IMR-90 (cell line): Measurements from ENCODE around the gene CTNS. TPM values are rescaled to one million over a fixed set of nuclear protein-coding genes. Genes with fewer than 3 reads are reported as not detected.
A peak's percentile ranks its signal among the peaks of the same experiment; 100 is the strongest.

Experiments used
- ATAC-seq: fragments of 200-7000 bp; cut with Tn5 transposase; 2 replicates; pipeline ENCODE4 v1.9.1; 2020; ENCODE audit warnings: low read depth, mild to moderate bottlenecking, moderate library complexity
- BruUV-seq: library from RNA; stranded (reverse); fragments of 400-500 nt; replicated peaks from 2 replicates; lab custom pipeline; 2021; lab: Mats Ljungman, UMichigan
- CTCF ChIA-PET: fragments of 300-600 bp; formaldehyde crosslinking; extraction: SDS; loops from one replicate; lab custom pipeline; 2021; ENCODE audit warnings: antibody characterized with exemption; lab: Yijun Ruan, JAX
- POLR2A ChIA-PET: fragments of 300-600 bp; sonication (Branson Sonifier 250); formaldehyde crosslinking; loops from one replicate; lab custom pipeline; 2022; ENCODE audit warnings: antibody characterized with exemption; ENCODE audit not compliant: unreplicated experiment; lab: Charles Lee
- DNase-seq: peaks from one replicate; pipeline ENCODE4 v3.0.0; 2013
- H2AFZ ChIP-seq: replicated peaks from 2 replicates; pipeline ENCODE3; 2013; ENCODE audit warnings: low read length, mild to moderate bottlenecking; ENCODE audit not compliant: poor library complexity
- H2AK5ac ChIP-seq: 2 replicates; pipeline ENCODE4 v1.6.1; 2013; ENCODE audit warnings: low read depth, low read length, inconsistent platforms
- H2AK9ac ChIP-seq: replicated peaks from 2 replicates; pipeline ENCODE3; 2013; ENCODE audit warnings: mild to moderate bottlenecking, low read depth, low read length, moderate library complexity; ENCODE audit not compliant: poor library complexity
- H2BK120ac ChIP-seq: 2 replicates; pipeline ENCODE4 v1.6.1; 2013; ENCODE audit warnings: low read depth, low read length, inconsistent platforms
- H2BK15ac ChIP-seq: 3 replicates; pipeline ENCODE4 v1.6.1; 2013; ENCODE audit warnings: low read depth, low read length, inconsistent platforms
- H2BK20ac ChIP-seq: 2 replicates; pipeline ENCODE4 v1.6.1; 2013; ENCODE audit warnings: low read depth, mild to moderate bottlenecking, inconsistent platforms, low read length, moderate library complexity
- H2BK5ac ChIP-seq: 2 replicates; pipeline ENCODE4 v1.6.1; 2013; ENCODE audit warnings: mild to moderate bottlenecking, low read depth, low read length, inconsistent platforms; ENCODE audit not compliant: poor library complexity, severe bottlenecking
- H3K14ac ChIP-seq: replicated peaks from 2 replicates; pipeline ENCODE4 v1.6.1; 2013; ENCODE audit warnings: low read depth, low read length, inconsistent platforms
- H3K18ac ChIP-seq: 2 replicates; pipeline ENCODE4 v1.6.1; 2013; ENCODE audit warnings: low read depth, low read length, control low read depth
- H3K23ac ChIP-seq: 2 replicates; pipeline ENCODE4 v1.6.1; 2013; ENCODE audit warnings: low read depth, low read length, inconsistent platforms
- H3K27ac ChIP-seq: 2 replicates; pipeline ENCODE4 v1.5.1; 2013; ENCODE audit warnings: mild to moderate bottlenecking, control low read depth, low read length; ENCODE audit not compliant: insufficient read depth
- H3K27me3 ChIP-seq: 2 replicates; pipeline ENCODE4 v1.6.1; 2013; ENCODE audit warnings: low read length; ENCODE audit not compliant: control insufficient read depth, insufficient read depth
- H3K36me3 ChIP-seq: 2 replicates; pipeline ENCODE4 v1.6.1; 2013; ENCODE audit warnings: low read length, mixed read lengths; ENCODE audit not compliant: control insufficient read depth, insufficient read depth
- H3K4ac ChIP-seq: 2 replicates; pipeline ENCODE4 v1.6.1; 2013; ENCODE audit warnings: low read depth, low read length, inconsistent platforms
- H3K4me1 ChIP-seq: 2 replicates; pipeline ENCODE4 v1.6.1; 2013; ENCODE audit warnings: low read length, mixed read lengths; ENCODE audit not compliant: control insufficient read depth, insufficient read depth
- H3K4me2 ChIP-seq: 2 replicates; pipeline ENCODE4 v1.6.1; 2013; ENCODE audit warnings: low read depth, mild to moderate bottlenecking, control low read depth, low read length, moderate library complexity
- H3K4me3 ChIP-seq: 2 replicates; pipeline ENCODE4 v1.5.1; 2013; ENCODE audit warnings: low read depth, mild to moderate bottlenecking, control low read depth, low read length, moderate library complexity; ENCODE audit not compliant: insufficient read depth
- H3K56ac ChIP-seq: 2 replicates; pipeline ENCODE4 v1.6.1; 2013; ENCODE audit warnings: low read length, inconsistent platforms; ENCODE audit not compliant: insufficient read depth; ENCODE audit errors: extremely low read depth
- H3K79me1 ChIP-seq, 2 experiments: 2 replicates each; pipeline ENCODE4 v1.6.1; 2013; ENCODE audit warnings: low read length in 2 of 2, inconsistent platforms in 1 of 2, low read depth in 1 of 2
- H3K9ac ChIP-seq: 2 replicates; pipeline ENCODE4 v1.6.1; 2013; ENCODE audit warnings: low read depth, low read length, control low read depth
- H3K9me1 ChIP-seq: 2 replicates; pipeline ENCODE4 v1.6.1; 2013; ENCODE audit warnings: low read length, inconsistent platforms; ENCODE audit not compliant: insufficient read depth
- H3K9me3 ChIP-seq: 2 replicates; pipeline ENCODE4 v1.6.1; 2013; ENCODE audit warnings: low read length; ENCODE audit not compliant: control insufficient read depth, insufficient read depth
- H4K20me1 ChIP-seq: 2 replicates; pipeline ENCODE4 v1.6.1; 2013; ENCODE audit warnings: low read length, inconsistent platforms; ENCODE audit not compliant: insufficient read depth
- H4K5ac ChIP-seq: 2 replicates; pipeline ENCODE4 v1.6.1; 2013; ENCODE audit warnings: mild to moderate bottlenecking, low read depth, low read length, control low read depth
- H4K8ac ChIP-seq, 2 experiments: 2 replicates each; pipeline ENCODE4 v1.6.1; 2013; ENCODE audit warnings: low read depth in 2 of 2, low read length in 2 of 2, control low read depth in 1 of 2, inconsistent platforms in 1 of 2
- H4K91ac ChIP-seq: 2 replicates; pipeline ENCODE4 v1.6.1; 2013; ENCODE audit warnings: low read depth, low read length, inconsistent platforms; ENCODE audit not compliant: insufficient read depth
- BHLHE40 ChIP-seq: fragments of 150-350 bp; IDR thresholded peaks from 2 replicates; pipeline ENCODE4 v1.6.1; 2016; ENCODE audit warnings: mild to moderate bottlenecking, low read depth, low read length
- CEBPB ChIP-seq: IDR thresholded peaks from 2 replicates; pipeline ENCODE4 v1.6.1; 2012; ENCODE audit warnings: low read depth, low read length, improper control_type of control experiment
- CHD1 ChIP-seq: IDR thresholded peaks from 2 replicates; pipeline ENCODE4 v1.6.1; 2012; ENCODE audit warnings: low read depth, low read length, improper control_type of control experiment
- CTCF ChIP-seq: conservative IDR thresholded peaks from 2 replicates; pipeline ENCODE4 v1.5.1; 2012; ENCODE audit warnings: mild to moderate bottlenecking, low read depth, low read length, improper control_type of control experiment
- ELK1 ChIP-seq: fragments of 150-350 bp; IDR thresholded peaks from 2 replicates; pipeline ENCODE4 v1.6.1; 2016; ENCODE audit warnings: low read depth, mild to moderate bottlenecking, low read length, moderate library complexity, borderline replicate concordance
- FOS ChIP-seq: fragments of 150-350 bp; IDR thresholded peaks from 2 replicates; pipeline ENCODE4 v1.6.1; 2016; ENCODE audit warnings: low read depth, low read length
- MAFK ChIP-seq: IDR thresholded peaks from 2 replicates; pipeline ENCODE4 v1.6.1; 2012; ENCODE audit warnings: low read depth, low read length, improper control_type of control experiment
- MAZ ChIP-seq: IDR thresholded peaks from 2 replicates; pipeline ENCODE4 v1.6.1; 2012; ENCODE audit warnings: low read depth, mild to moderate bottlenecking, low read length, improper control_type of control experiment, moderate library complexity, borderline replicate concordance
- NFE2L2 ChIP-seq: fragments of 150-350 bp; IDR thresholded peaks from 2 replicates; pipeline ENCODE4 v1.6.1; 2016; ENCODE audit warnings: low read depth, mild to moderate bottlenecking, low read length
- POLR2A ChIP-seq: IDR thresholded peaks from 2 replicates; pipeline ENCODE4 v1.6.1; 2012; ENCODE audit warnings: mild to moderate bottlenecking, low read depth, low read length
- RAD21 ChIP-seq: IDR thresholded peaks from 2 replicates; pipeline ENCODE4 v1.6.1; 2012; ENCODE audit warnings: low read length, improper control_type of control experiment
- RCOR1 ChIP-seq: IDR thresholded peaks from 2 replicates; pipeline ENCODE4 v1.6.1; 2012; ENCODE audit warnings: mild to moderate bottlenecking, low read length, improper control_type of control experiment; ENCODE audit not compliant: insufficient replicate concordance
- RFX5 ChIP-seq: IDR thresholded peaks from 2 replicates; pipeline ENCODE4 v1.8.0; 2012; ENCODE audit warnings: low read depth, mild to moderate bottlenecking, low read length, moderate library complexity
- SMC3 ChIP-seq: fragments of 150-350 bp; IDR thresholded peaks from 2 replicates; pipeline ENCODE4 v1.6.1; 2016; ENCODE audit warnings: low read depth, mild to moderate bottlenecking, antibody characterized with exemption, low read length, moderate library complexity
- USF2 ChIP-seq: fragments of 150-350 bp; IDR thresholded peaks from 2 replicates; pipeline ENCODE4 v1.6.1; 2017; ENCODE audit warnings: mild to moderate bottlenecking, antibody characterized with exemption, low read length, low read depth
- WGBS, 2 experiments: methylation state at CpG; one replicate each; pipeline versions ENCODE4 v1.1.5 to v1.1.7; 2013; ENCODE audit warnings: missing lambda C conversion rate in 2 of 2; ENCODE audit not compliant: insufficient read length in 1 of 2; ENCODE audit errors: extremely low coverage in 2 of 2; 5-methylcytosine and 5-hydroxymethylcytosine counted together
- dilution Hi-C: fragments of 300-500 bp; cut with HindIII; formaldehyde crosslinking; loops from one replicate; pipeline ENCODE4 v1.14.3; 2018; ENCODE audit warnings: low sequenced_read_pairs; ENCODE audit not compliant: unreplicated experiment
- in situ Hi-C: fragments of 300-500 bp; cut with MboI; formaldehyde crosslinking; loops from 3 replicates; pipeline ENCODE4 v1.14.3; 2019; ENCODE audit warnings: low sequenced_read_pairs, inconsistent platforms, mixed read lengths
- intact Hi-C: fragments of 100-400 bp; cut with micrococcal nuclease; formaldehyde crosslinking; loops from 2 replicates; pipeline ENCODE4 v1.10.0; 2022
- polyA plus RNA-seq, 3 experiments: library from polyadenylated mRNA; depleted of rRNA; stranded (reverse); fragments of >200 nt; gene quantifications; 2 replicates each; pipeline ENCODE4 v1.2.3, GENCODE V29; 2012; ENCODE audit warnings: low replicate concordance in 1 of 3
- total RNA-seq: library from RNA; depleted of rRNA; stranded (reverse); fragments of >200 nt; gene quantifications from 2 replicates; pipeline ENCODE4 v1.2.3, GENCODE V29; 2012

Gene CTNS
- total and polyA plus RNA-seq, 2 of the 4 experiments (the other 2 are of a cell fraction): 4.7 to 5.3 TPM

- Histone ChIP-seq H3K18ac (no peak overlapping the region), H2BK15ac (no peak overlapping the region), H3K9me3 (no peaks in the 10 kb centered on the region), H3K4ac (no peak overlapping the region), H3K4me1 (peaks cover 2% of the 10 kb centered on the region; the same call in 1 of the 2 replicates), H2AFZ (peak overlapping the region; percentile 77), H3K27me3 (no peaks in the 10 kb centered on the region), H3K56ac (no peak overlapping the region), H2BK120ac (no peak overlapping the region), H2BK20ac (no peak overlapping the region), H3K9me1 (no peaks in the 10 kb centered on the region; the same call in 1 of the 2 replicates), H3K9ac (no peak overlapping the region), H3K36me3 (peaks cover 2% of the 10 kb centered on the region; the same call in 1 of the 2 replicates), H3K14ac (no peak overlapping the region), H3K23ac (no peak overlapping the region), H3K4me2 (no peak overlapping the region), H4K8ac (no peak overlapping the region), H4K20me1 (no peaks in the 10 kb centered on the region), H4K5ac (no peak overlapping the region), H2AK5ac (no peak overlapping the region), H3K27ac (no peak overlapping the region), H3K79me1 (no peaks in the 10 kb centered on the region), H4K91ac (no peak overlapping the region), H3K4me3 (no peak overlapping the region), H2BK5ac (no peak overlapping the region), H2AK9ac (peak overlapping the region; percentile 30)
- WGBS, 2 experiments: no CpG with 5 or more reads among the region's 15 CpGs
- ChIA-PET POLR2A (no interaction called here), CTCF (no interaction called here)
- TF ChIP-seq CEBPB (no peak), MAFK (no peak), RCOR1 (no peak), ELK1 (no peak), POLR2A (no peak), RAD21 (no peak), CTCF (no peak), MAZ (no peak), USF2 (no peak), BHLHE40 (no peak), RFX5 (no peak), CHD1 (no peak), FOS (no peak), SMC3 (no peak), NFE2L2 (no peak)
- dilution Hi-C loops: no loop called here
- in situ Hi-C loops: no loop called here
- DNase-seq (no peak), ATAC-seq (no peak)
- BruUV-seq: no TSS peak
- intact Hi-C loops: no loop called here
Observed at GRCh38 chr17:3594976-3595375, 41.6 kb upstream of the CTNS start.
